RWPE2 (cell line): Measurements from ENCODE around the gene BRINP2.

Experiments
- ATAC-seq: fragments of 200-7000 bp; cut with Tn5 transposase; 3 replicates; pipeline ENCODE4 v1.9.1; 2021; ENCODE audit warnings: low read depth
- DNase-seq: peaks from one replicate; pipeline ENCODE4 v3.0.0-alpha.2; 2020; ENCODE audit warnings: low spot score
- H3K27ac ChIP-seq: fragments of 450-650 bp; 2 replicates; pipeline ENCODE4 v1.5.1; 2017; ENCODE audit warnings: mild to moderate bottlenecking; ENCODE audit not compliant: poor library complexity, severe bottlenecking
- H3K27me3 ChIP-seq: fragments of 250-450 bp; sonication (Bioruptor Pico); 2 replicates; pipeline ENCODE4 v1.5.1; 2021; ENCODE audit warnings: mild to moderate bottlenecking, moderate library complexity; ENCODE audit not compliant: insufficient read depth, poor library complexity, severe bottlenecking
- H3K36me3 ChIP-seq: fragments of 250-450 bp; sonication (Bioruptor Pico); 2 replicates; pipeline ENCODE4 v1.5.1; 2020; ENCODE audit warnings: low read depth, mild to moderate bottlenecking, moderate library complexity
- H3K4me1 ChIP-seq: fragments of 250-450 bp; sonication (Bioruptor Pico); 2 replicates; pipeline ENCODE4 v1.5.1; 2021; ENCODE audit warnings: mild to moderate bottlenecking, moderate library complexity; ENCODE audit not compliant: insufficient read depth, poor library complexity, severe bottlenecking
- H3K4me3 ChIP-seq: fragments of 250-450 bp; sonication (Bioruptor Pico); 2 replicates; pipeline ENCODE4 v1.5.1; 2021; ENCODE audit warnings: mild to moderate bottlenecking, moderate library complexity; ENCODE audit not compliant: severe bottlenecking
- H3K9me3 ChIP-seq: fragments of 250-450 bp; sonication (Bioruptor Pico); 2 replicates; pipeline ENCODE4 v1.5.1; 2021; ENCODE audit warnings: mild to moderate bottlenecking, moderate library complexity; ENCODE audit not compliant: severe bottlenecking
- TF ChIP-seq, protein P1 (sequence below): fragments of 450-650 bp; IDR thresholded peaks from one replicate; pipeline ENCODE4 v1.5.1; 2017; ENCODE audit warnings: mild to moderate bottlenecking, moderate library complexity; ENCODE audit not compliant: poor library complexity, severe bottlenecking

Gene BRINP2

GRCh38 chr1:177329871-177330270, 159.1 kb downstream of the BRINP2 start:
- ATAC-seq (no peak), DNase-seq (no peak)
- TF ChIP-seq, protein P1, sequence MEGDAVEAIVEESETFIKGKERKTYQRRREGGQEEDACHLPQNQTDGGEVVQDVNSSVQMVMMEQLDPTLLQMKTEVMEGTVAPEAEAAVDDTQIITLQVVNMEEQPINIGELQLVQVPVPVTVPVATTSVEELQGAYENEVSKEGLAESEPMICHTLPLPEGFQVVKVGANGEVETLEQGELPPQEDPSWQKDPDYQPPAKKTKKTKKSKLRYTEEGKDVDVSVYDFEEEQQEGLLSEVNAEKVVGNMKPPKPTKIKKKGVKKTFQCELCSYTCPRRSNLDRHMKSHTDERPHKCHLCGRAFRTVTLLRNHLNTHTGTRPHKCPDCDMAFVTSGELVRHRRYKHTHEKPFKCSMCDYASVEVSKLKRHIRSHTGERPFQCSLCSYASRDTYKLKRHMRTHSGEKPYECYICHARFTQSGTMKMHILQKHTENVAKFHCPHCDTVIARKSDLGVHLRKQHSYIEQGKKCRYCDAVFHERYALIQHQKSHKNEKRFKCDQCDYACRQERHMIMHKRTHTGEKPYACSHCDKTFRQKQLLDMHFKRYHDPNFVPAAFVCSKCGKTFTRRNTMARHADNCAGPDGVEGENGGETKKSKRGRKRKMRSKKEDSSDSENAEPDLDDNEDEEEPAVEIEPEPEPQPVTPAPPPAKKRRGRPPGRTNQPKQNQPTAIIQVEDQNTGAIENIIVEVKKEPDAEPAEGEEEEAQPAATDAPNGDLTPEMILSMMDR = no peak
- H3K9me3 ChIP-seq = no peaks in the 10 kb centered on the region
- no peak overlapping the region for H3K4me3 ChIP-seq
- no peaks in the 10 kb centered on the region for H3K36me3 ChIP-seq
- H3K27me3 ChIP-seq = no peaks in the 10 kb centered on the region
- H3K27ac ChIP-seq = no peak overlapping the region
- no peaks in the 10 kb centered on the region for H3K4me1 ChIP-seq
